Endometrial microvascular endothelial cells (primary cell): ENCODE measurements around the gene RNF135. TPM values are rescaled to one million over a fixed set of nuclear protein-coding genes. Genes with fewer than 3 reads are reported as not detected.
"Not testable (repeated sequence)": the region's sequence is repeated elsewhere in the genome, so short reads cannot be mapped to it uniquely, and the experiment has no call there.

ENCODE experiments used
- in situ Hi-C: cut with HindIII; loops from 2 replicates; pipeline ENCODE4 v1.10.0; 2017; ENCODE audit warnings: low sequenced_read_pairs, low pct_unique_long_range_greater_than_20kb; ENCODE audit errors: inconsistent ontology term
- total RNA-seq: library from RNA; depleted of rRNA; stranded (reverse); fragments of >200 nt; gene quantifications from one replicate; pipeline ENCODE4 v1.2.3, GENCODE V29; 2015; ENCODE audit errors: inconsistent ontology term

The RNF135 gene
- total RNA-seq, 1 donor from 2014 or later: 10.3 TPM

GRCh38 chr17:30952638-30953393, 18.0 kb upstream of the RNF135 start:
- in situ Hi-C loops: loop anchor here (10.0 kb wide), 1 partner anchor 152 kb away; no protein-coding TSS in a partner anchor

- in situ Hi-C loops: loop anchor here (10.0 kb wide), 1 partner anchor 151 kb away; no protein-coding TSS in a partner anchor
Measured at GRCh38 chr17:30954046-30954830, 16.6 kb upstream of the RNF135 start.

- in situ Hi-C loops: loop anchor here (10.0 kb wide), 1 partner anchor 148 kb away; no protein-coding TSS in a partner anchor
Measured at GRCh38 chr17:30956764-30957374, 14.0 kb upstream of the RNF135 start.

GRCh38 chr17:30957741-30958140, 13.1 kb upstream of the RNF135 start:
- in situ Hi-C loops: loop anchor here (10.0 kb wide), 1 partner anchor 147 kb away; no protein-coding TSS in a partner anchor

- in situ Hi-C loops: loop anchor here (10.0 kb wide), 1 partner anchor 147 kb away; no protein-coding TSS in a partner anchor
Measured at GRCh38 chr17:30958187-30958586, 12.7 kb upstream of the RNF135 start.

- in situ Hi-C loops: no loop called here
Measured at GRCh38 chr17:30961209-30962188, 9.3 kb upstream of the RNF135 start.

GRCh38 chr17:30964312-30964711, 6.5 kb upstream of the RNF135 start:
- in situ Hi-C loops: not testable (repeated sequence)

GRCh38 chr17:30964876-30965275, 6.0 kb upstream of the RNF135 start:
- in situ Hi-C loops: no loop called here

GRCh38 chr17:30965686-30966085, 5.2 kb upstream of the RNF135 start:
- in situ Hi-C loops: no loop called here

GRCh38 chr17:30967911-30968310, 2.9 kb upstream of the RNF135 start:
- in situ Hi-C loops: not testable (repeated sequence)

GRCh38 chr17:30969989-30970830, 629 bp upstream of the RNF135 start:
- in situ Hi-C loops: no loop called here

GRCh38 chr17:30975042-30975820, 4.4 kb downstream of the RNF135 start:
- in situ Hi-C loops: no loop called here

- in situ Hi-C loops: not testable (repeated sequence)
Measured at GRCh38 chr17:30979919-30980318, 9.1 kb downstream of the RNF135 start.

GRCh38 chr17:30981531-30982519, 11.0 kb downstream of the RNF135 start:
- in situ Hi-C loops: no loop called here

- in situ Hi-C loops: no loop called here
Measured at GRCh38 chr17:30982855-30983254, 12.0 kb downstream of the RNF135 start.

- in situ Hi-C loops: no loop called here
Measured at GRCh38 chr17:30990458-30990857, 19.6 kb downstream of the RNF135 start.
